HepG2 (cell line): Measurements from ENCODE around the gene ASCC2. TPM values are rescaled to one million over a fixed set of nuclear protein-coding genes. Genes with fewer than 3 reads are reported as not detected.

ENCODE experiments used
- ATAC-seq: fragments of 200-7000 bp; cut with Tn5 transposase; 3 replicates; pipeline ENCODE4 v1.9.1; 2020; ENCODE audit warnings: mild to moderate bottlenecking, moderate library complexity
- BruUV-seq: library from RNA; stranded (reverse); fragments of 400-500 nt; replicated peaks from 2 replicates; lab custom pipeline; 2021; lab: Mats Ljungman, UMichigan
- CTCF ChIA-PET: fragments of 300-600 bp; formaldehyde crosslinking; extraction: SDS; loops from one replicate; lab custom pipeline; 2021; ENCODE audit warnings: low total read pairs, inconsistent platforms, low intra/inter-chr PET ratio; lab: Yijun Ruan, JAX
- POLR2A ChIA-PET: fragments of 350-600 bp; sonication (Branson Sonifier 250); formaldehyde crosslinking; loops from one replicate; lab custom pipeline; 2020; ENCODE audit warnings: antibody characterized with exemption, inconsistent platforms; lab: Yijun Ruan, JAX
- DNase-seq: peaks from one replicate; pipeline ENCODE4 v3.0.0-alpha.2; 2015; ENCODE audit warnings: low spot score
- FAIRE-seq: peaks from 3 replicates; lab custom pipeline; 2011; peaks lifted over from hg19 to GRCh38; lab: Jason Lieb, UNC
- H2AFZ ChIP-seq: one replicate; pipeline ENCODE4 v1.6.1; 2011; ENCODE audit warnings: low read length, inconsistent platforms
- H3K27ac ChIP-seq: fragments of 300-600 bp; 3 replicates; pipeline ENCODE4 v1.8.0; 2011; ENCODE audit warnings: mixed run types, mild to moderate bottlenecking, mixed read lengths, low read length, inconsistent platforms; ENCODE audit not compliant: insufficient read depth; ENCODE audit errors: extremely low read length
- H3K27me3 ChIP-seq, 2 experiments: fragments of 200-600 bp in 1 of 2; 2 replicates in 1 of 2; 3 replicates in 1 of 2; pipeline versions ENCODE4 v1.6.0 to v1.8.0; 2011; ENCODE audit warnings: low read length in 2 of 2, mild to moderate bottlenecking in 2 of 2, moderate library complexity in 2 of 2, inconsistent platforms in 1 of 2; ENCODE audit not compliant: insufficient read depth in 2 of 2, control insufficient read depth in 1 of 2
- H3K36me3 ChIP-seq, 2 experiments: fragments of 200-600 bp in 1 of 2; replicated peaks in 1 of 2; 2 replicates in 1 of 2; 3 replicates in 1 of 2; pipeline versions ENCODE4 v1.5.1 to v1.8.0; 2011; ENCODE audit warnings: low read length in 2 of 2, inconsistent platforms in 1 of 2; ENCODE audit not compliant: insufficient read depth in 2 of 2, control insufficient read depth in 1 of 2
- H3K4me1 ChIP-seq: 2 replicates; pipeline ENCODE4 v1.5.1; 2012; ENCODE audit warnings: low read length, inconsistent platforms; ENCODE audit not compliant: insufficient read depth
- H3K4me2 ChIP-seq: 2 replicates; pipeline ENCODE4 v1.6.0; 2011; ENCODE audit warnings: low read depth, low read length, inconsistent platforms
- H3K4me3 ChIP-seq, 3 experiments: fragments of 200-600 bp in 1 of 3; sonication (generic), shearing (Covaris generic) in 1 of 3; replicated peaks in 1 of 3; 2 replicates each; pipeline ENCODE4 v1.5.1; 2011 to 2016; ENCODE audit warnings: low read length in 3 of 3, inconsistent platforms in 2 of 3, low read depth in 2 of 3, mild to moderate bottlenecking in 2 of 3, control low read depth in 1 of 3, mixed read lengths in 1 of 3; ENCODE audit not compliant: insufficient read depth in 1 of 3
- H3K79me2 ChIP-seq: one replicate; pipeline ENCODE4 v1.6.1; 2011; ENCODE audit warnings: low read length, inconsistent platforms; ENCODE audit not compliant: insufficient read depth
- H3K9ac ChIP-seq: 2 replicates; pipeline ENCODE4 v1.6.0; 2011; ENCODE audit warnings: mild to moderate bottlenecking, low read depth, low read length, inconsistent platforms; ENCODE audit not compliant: insufficient read depth
- H3K9me3 ChIP-seq: 2 replicates; pipeline ENCODE4 v1.5.1; 2012; ENCODE audit warnings: mild to moderate bottlenecking, low read length
- H4K20me1 ChIP-seq: 2 replicates; pipeline ENCODE4 v1.6.0; 2011; ENCODE audit warnings: inconsistent platforms, mild to moderate bottlenecking, low read length, moderate library complexity; ENCODE audit not compliant: insufficient read depth
- JUN ChIP-seq: sonication (generic); formaldehyde crosslinking; IDR thresholded peaks from 2 replicates; pipeline ENCODE4 v1.4.0; 2020; ENCODE audit warnings: mild to moderate bottlenecking, missing genetic modification reagents
- REST ChIP-seq, 2 experiments: IDR thresholded peaks; 2 replicates each; pipeline ENCODE4 v1.6.1; 2011 to 2012; ENCODE audit warnings: low read length in 2 of 2, borderline replicate concordance in 1 of 2, low read depth in 1 of 2, mild to moderate bottlenecking in 1 of 2, moderate library complexity in 1 of 2
- RFXAP ChIP-seq: sonication (generic); formaldehyde crosslinking; IDR thresholded peaks from 2 replicates; pipeline ENCODE4 v1.4.0; 2020; ENCODE audit warnings: missing genetic modification reagents, borderline replicate concordance
- SUZ12 ChIP-seq: fragments of 150-350 bp; IDR thresholded peaks from 2 replicates; pipeline ENCODE4 v1.6.1; 2014; ENCODE audit warnings: low read depth, low read length
- THAP11 ChIP-seq: IDR thresholded peaks from 2 replicates; pipeline ENCODE4 v1.6.1; 2016; ENCODE audit warnings: missing biosample characterization, missing genetic modification reagents
- THRA ChIP-seq: sonication (generic); formaldehyde crosslinking; IDR thresholded peaks from 2 replicates; pipeline ENCODE4 v1.4.0; 2020; ENCODE audit warnings: missing genetic modification reagents, borderline replicate concordance
- ZFX ChIP-seq: sonication (generic); formaldehyde crosslinking; IDR thresholded peaks from 2 replicates; pipeline ENCODE4 v1.4.0; 2020; ENCODE audit warnings: mild to moderate bottlenecking, low read depth, missing genetic modification reagents, moderate library complexity
- ZNF430 ChIP-seq: sonication (generic); formaldehyde crosslinking; IDR thresholded peaks from 2 replicates; pipeline ENCODE4 v1.9.0; 2021; ENCODE audit warnings: mild to moderate bottlenecking, missing genetic modification reagents
- ZSCAN22 ChIP-seq: sonication (generic); formaldehyde crosslinking; IDR thresholded peaks from 2 replicates; pipeline ENCODE4 v1.4.0; 2020; ENCODE audit warnings: mild to moderate bottlenecking, missing genetic modification reagents
- ZSCAN29 ChIP-seq: sonication (generic); formaldehyde crosslinking; conservative IDR thresholded peaks from 2 replicates; pipeline ENCODE4 v1.4.0; 2020; ENCODE audit warnings: mild to moderate bottlenecking, missing genetic modification reagents
- WGBS: methylation state at CpG from one replicate; pipeline ENCODE4 v1.1.6; 2017; ENCODE audit warnings: low lambda C conversion rate; 5-methylcytosine and 5-hydroxymethylcytosine counted together
- in situ Hi-C: cut with HindIII; loops from 2 replicates; pipeline ENCODE4 v1.10.0; 2017; ENCODE audit warnings: low pct_unique_long_range_greater_than_20kb; ENCODE audit not compliant: extremely low pct_ligation_motif_present
- intact Hi-C: fragments of 100-400 bp; cut with micrococcal nuclease; formaldehyde crosslinking; loops from one replicate; pipeline ENCODE4 v1.10.0; 2022; ENCODE audit not compliant: unreplicated experiment
- polyA plus RNA-seq, 8 experiments: library from polyadenylated mRNA; depleted of rRNA in 3 of 8; stranded (reverse) in 7 of 8; unstranded in 1 of 8; fragments of >200 nt; fragmentation: Illumina TruSeq in 4 of 8; extraction: Trizol in 4 of 8; gene quantifications; 2 replicates each; pipeline versions ENCODE4 v1.2.1 to v1.2.3, GENCODE V29; 2011 to 2016; ENCODE audit warnings: low read depth in 4 of 8, missing spikeins in 1 of 8, mixed read lengths in 1 of 8; ENCODE audit not compliant: insufficient read depth in 1 of 8
- total RNA-seq, 5 experiments: library from RNA; depleted of rRNA; stranded (reverse); fragments of >200 nt; fragmentation: Illumina TruSeq; extraction: Trizol; gene quantifications; 2 replicates each; pipeline ENCODE4 v1.2.3, GENCODE V29; 2016; ENCODE audit warnings: low read depth in 1 of 5
- TF ChIP-seq, protein P1 (sequence below): IDR thresholded peaks from 2 replicates; pipeline ENCODE4 v1.6.1; 2016; ENCODE audit warnings: mild to moderate bottlenecking
- TF ChIP-seq, protein P2 (sequence below): sonication (generic); formaldehyde crosslinking; IDR thresholded peaks from 2 replicates; pipeline ENCODE4 v1.4.0; 2020; ENCODE audit warnings: missing genetic modification reagents

The ASCC2 gene
- total and polyA plus RNA-seq, 2 of the 13 experiments (the other 11 are each of a cell fraction or from before 2014, with no cell fraction given), result 26.2 to 26.3 TPM

DNA sequence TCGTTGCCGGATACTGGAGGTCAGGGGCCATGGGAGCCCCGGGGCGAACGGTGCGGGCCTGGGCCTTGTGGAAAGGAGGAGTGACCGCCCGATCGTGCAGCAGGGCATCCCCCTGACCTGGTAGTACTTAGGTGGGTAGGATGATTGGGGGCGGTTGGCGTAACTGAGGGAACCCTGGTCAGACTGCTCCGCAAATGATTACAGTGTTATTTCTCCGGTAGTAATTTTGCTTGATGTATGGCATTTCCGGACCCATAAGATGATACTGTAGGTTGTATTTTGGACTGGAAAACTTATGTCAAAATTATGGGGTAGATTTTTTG lies 45.7 kb upstream of the ASCC2 start (continued):
- TF ChIP-seq, protein P1, sequence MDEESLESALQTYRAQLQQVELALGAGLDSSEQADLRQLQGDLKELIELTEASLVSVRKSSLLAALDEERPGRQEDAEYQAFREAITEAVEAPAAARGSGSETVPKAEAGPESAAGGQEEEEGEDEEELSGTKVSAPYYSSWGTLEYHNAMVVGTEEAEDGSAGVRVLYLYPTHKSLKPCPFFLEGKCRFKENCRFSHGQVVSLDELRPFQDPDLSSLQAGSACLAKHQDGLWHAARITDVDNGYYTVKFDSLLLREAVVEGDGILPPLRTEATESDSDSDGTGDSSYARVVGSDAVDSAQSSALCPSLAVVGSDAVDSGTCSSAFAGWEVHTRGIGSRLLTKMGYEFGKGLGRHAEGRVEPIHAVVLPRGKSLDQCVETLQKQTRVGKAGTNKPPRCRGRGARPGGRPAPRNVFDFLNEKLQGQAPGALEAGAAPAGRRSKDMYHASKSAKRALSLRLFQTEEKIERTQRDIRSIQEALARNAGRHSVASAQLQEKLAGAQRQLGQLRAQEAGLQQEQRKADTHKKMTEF (CRISPR knock-in tag), result no peak

DNA sequence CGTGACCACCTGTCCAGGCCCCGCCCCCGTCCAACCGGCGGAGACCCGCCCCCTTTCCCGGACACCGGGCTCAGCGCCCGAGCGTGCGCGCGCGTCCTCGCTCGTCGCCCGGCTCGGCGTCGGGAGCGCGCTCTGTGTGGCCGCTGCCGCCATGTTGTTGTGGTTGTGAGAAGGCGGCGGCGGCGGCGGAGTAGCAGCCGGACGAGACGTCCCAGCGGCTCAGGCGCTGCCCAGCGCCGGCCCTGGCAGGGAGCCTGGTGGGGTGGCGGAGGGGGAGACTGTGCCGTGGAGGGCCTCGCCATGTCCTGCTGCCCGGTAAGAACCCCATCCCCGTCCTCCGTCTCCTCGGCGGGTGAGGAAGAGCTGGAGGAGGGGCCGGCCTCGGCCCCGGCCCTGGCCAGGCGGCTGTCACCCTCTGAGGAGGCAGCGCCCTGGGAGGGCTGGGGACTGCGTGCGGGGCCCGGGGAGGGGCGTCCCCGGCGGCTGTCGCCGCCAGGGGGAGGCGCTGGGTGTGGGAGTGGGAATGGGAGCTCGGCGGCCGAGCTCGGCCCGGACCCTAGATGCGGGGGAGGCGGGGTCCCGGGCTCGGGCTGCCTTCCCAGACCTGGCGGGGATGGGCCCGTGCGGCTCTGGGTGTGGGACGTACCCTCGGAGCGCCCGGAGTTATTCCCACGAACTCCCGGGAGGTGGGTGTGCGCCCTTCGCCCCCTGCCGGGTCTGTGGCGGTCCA lies 45.1 kb upstream of the ASCC2 start, which contains the start of gene MTMR3:
Gene MTMR3, plus strand, starts transcription at position 130 of the 730 bp plus-strand sequence. CDS start 87,886 bp downstream, outside the sequence.
- H3K27me3 ChIP-seq, result 0 out of 5 replicates have a peak, but pooled peaks cover 0 to 1% of the 10 kb centered on the region in 2 experiments
- no TSS peak for BruUV-seq
- peak within 1 kb of the TSS; percentile 72 for H3K4me2 ChIP-seq
- ATAC-seq (peak; percentile 98), DNase-seq (peak; percentile 73), FAIRE-seq (peak; percentile 40)
- peak within 1 kb of the TSS; percentile 73 to 95 (median 79) for H3K4me3 ChIP-seq
- H3K9ac ChIP-seq, result peak within 1 kb of the TSS; percentile 97
- H4K20me1 ChIP-seq, result peaks cover 10% of the 10 kb centered on the region
- H2AFZ ChIP-seq, result no peak within 1 kb of the TSS
- H3K27ac ChIP-seq, result peak within 1 kb of the TSS; percentile 95
- in situ Hi-C loops (no loop called here), intact Hi-C loops (loop anchor here (2.0 to 10.0 kb wide), 2 partner anchors 112 to 116 kb away; partner anchors contain the start of genes UQCR10 and ZMAT5)
- ChIA-PET CTCF (interaction anchor here (1.1 to 1.3 kb wide), 2 partner anchors 122 to 258 kb away, joined by 3 to 5 read pairs; no protein-coding TSS in a partner anchor), POLR2A (interaction anchor here (0.6 to 2.5 kb wide), 12 partner anchors 11 to 122 kb away, joined by 3 to 19 read pairs (median 4); partner anchors contain the start of gene ASCC2)
- peaks cover 44% of the 10 kb centered on the region for H3K79me2 ChIP-seq
- H3K4me1 ChIP-seq, result peaks cover 39% of the 10 kb centered on the region
- H3K36me3 ChIP-seq, result no peaks in the 10 kb centered on the region
- no peaks in the 10 kb centered on the region for H3K9me3 ChIP-seq
- WGBS, result 3% methylated on average over 17 of the region's 82 CpGs
- TF ChIP-seq RFXAP (CRISPR knock-in tag) (0 out of 2 replicates have a peak, but pooled peaks have one; percentile 42), ZSCAN29 (CRISPR knock-in tag) (no peak), ZNF430 (CRISPR knock-in tag) (no peak; the same call in 1 of the 2 replicates), ZSCAN22 (CRISPR knock-in tag) (no peak), REST (IDR thresholded peaks at IDR 0.05; ENCODE audit: borderline replicate concordance in 1 of 2, low read depth in 1 of 2, low read length in 2 of 2) (no peak), THAP11 (CRISPR knock-in tag) (no peak; the same call in 1 of the 2 replicates), SUZ12 (no peak), JUN (CRISPR knock-in tag) (no peak), THRA (CRISPR knock-in tag) (peak; percentile 12; the same call in 1 of the 2 replicates), ZFX (peak; percentile 85)
- TF ChIP-seq, protein P2, sequence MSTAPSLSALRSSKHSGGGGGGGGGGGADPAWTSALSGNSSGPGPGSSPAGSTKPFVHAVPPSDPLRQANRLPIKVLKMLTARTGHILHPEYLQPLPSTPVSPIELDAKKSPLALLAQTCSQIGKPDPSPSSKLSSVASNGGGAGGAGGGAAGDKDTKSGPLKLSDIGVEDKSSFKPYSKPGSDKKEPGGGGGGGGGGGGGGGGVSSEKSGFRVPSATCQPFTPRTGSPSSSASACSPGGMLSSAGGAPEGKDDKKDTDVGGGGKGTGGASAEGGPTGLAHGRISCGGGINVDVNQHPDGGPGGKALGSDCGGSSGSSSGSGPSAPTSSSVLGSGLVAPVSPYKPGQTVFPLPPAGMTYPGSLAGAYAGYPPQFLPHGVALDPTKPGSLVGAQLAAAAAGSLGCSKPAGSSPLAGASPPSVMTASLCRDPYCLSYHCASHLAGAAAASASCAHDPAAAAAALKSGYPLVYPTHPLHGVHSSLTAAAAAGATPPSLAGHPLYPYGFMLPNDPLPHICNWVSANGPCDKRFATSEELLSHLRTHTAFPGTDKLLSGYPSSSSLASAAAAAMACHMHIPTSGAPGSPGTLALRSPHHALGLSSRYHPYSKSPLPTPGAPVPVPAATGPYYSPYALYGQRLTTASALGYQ (CRISPR knock-in tag), result no peak; the same call in 1 of the 2 replicates
